Measurements from ENCODE around the gene ZBTB3.

- no peak for TF ChIP-seq EP300 (IDR thresholded peaks at IDR 0.05; ENCODE audit: low read depth in 2 of 2, low read length in 2 of 2)
- TF ChIP-seq EP300 (CRISPR knock-in tag; IDR thresholded peaks at IDR 0.05; ENCODE audit: borderline replicate concordance): no peak
- no peak for TF ChIP-seq PCBP1 (IDR thresholded peaks at IDR 0.05; ENCODE audit: borderline replicate concordance, low read depth, low read length)
- no peak for TF ChIP-seq ZBTB42 (CRISPR knock-in tag; IDR thresholded peaks at IDR 0.05)
Measured at GRCh38 chr11:62725646-62726045, 28.3 kb downstream of the ZBTB3 start.
